RWPE2 (cell line): ENCODE results near the gene ZNF486.
"Not testable (repeated sequence)": the region's sequence is repeated elsewhere in the genome, so short reads cannot be mapped to it uniquely, and the experiment has no call there.

Source experiments
- ATAC-seq: fragments of 200-7000 bp; cut with Tn5 transposase; 3 replicates; pipeline ENCODE4 v1.9.1; 2021; ENCODE audit warnings: low read depth
- DNase-seq: peaks from one replicate; pipeline ENCODE4 v3.0.0-alpha.2; 2020; ENCODE audit warnings: low spot score
- H3K27ac ChIP-seq: fragments of 450-650 bp; 2 replicates; pipeline ENCODE4 v1.5.1; 2017; ENCODE audit warnings: mild to moderate bottlenecking; ENCODE audit not compliant: poor library complexity, severe bottlenecking
- H3K27me3 ChIP-seq: fragments of 250-450 bp; sonication (Bioruptor Pico); 2 replicates; pipeline ENCODE4 v1.5.1; 2021; ENCODE audit warnings: mild to moderate bottlenecking, moderate library complexity; ENCODE audit not compliant: insufficient read depth, poor library complexity, severe bottlenecking
- H3K36me3 ChIP-seq: fragments of 250-450 bp; sonication (Bioruptor Pico); 2 replicates; pipeline ENCODE4 v1.5.1; 2020; ENCODE audit warnings: low read depth, mild to moderate bottlenecking, moderate library complexity
- H3K4me1 ChIP-seq: fragments of 250-450 bp; sonication (Bioruptor Pico); 2 replicates; pipeline ENCODE4 v1.5.1; 2021; ENCODE audit warnings: mild to moderate bottlenecking, moderate library complexity; ENCODE audit not compliant: insufficient read depth, poor library complexity, severe bottlenecking
- H3K4me3 ChIP-seq: fragments of 250-450 bp; sonication (Bioruptor Pico); 2 replicates; pipeline ENCODE4 v1.5.1; 2021; ENCODE audit warnings: mild to moderate bottlenecking, moderate library complexity; ENCODE audit not compliant: severe bottlenecking
- H3K9me3 ChIP-seq: fragments of 250-450 bp; sonication (Bioruptor Pico); 2 replicates; pipeline ENCODE4 v1.5.1; 2021; ENCODE audit warnings: mild to moderate bottlenecking, moderate library complexity; ENCODE audit not compliant: severe bottlenecking
- TF ChIP-seq, protein P1 (sequence below): fragments of 450-650 bp; IDR thresholded peaks from one replicate; pipeline ENCODE4 v1.5.1; 2017; ENCODE audit warnings: mild to moderate bottlenecking, moderate library complexity; ENCODE audit not compliant: poor library complexity, severe bottlenecking

Gene ZNF486

DNA sequence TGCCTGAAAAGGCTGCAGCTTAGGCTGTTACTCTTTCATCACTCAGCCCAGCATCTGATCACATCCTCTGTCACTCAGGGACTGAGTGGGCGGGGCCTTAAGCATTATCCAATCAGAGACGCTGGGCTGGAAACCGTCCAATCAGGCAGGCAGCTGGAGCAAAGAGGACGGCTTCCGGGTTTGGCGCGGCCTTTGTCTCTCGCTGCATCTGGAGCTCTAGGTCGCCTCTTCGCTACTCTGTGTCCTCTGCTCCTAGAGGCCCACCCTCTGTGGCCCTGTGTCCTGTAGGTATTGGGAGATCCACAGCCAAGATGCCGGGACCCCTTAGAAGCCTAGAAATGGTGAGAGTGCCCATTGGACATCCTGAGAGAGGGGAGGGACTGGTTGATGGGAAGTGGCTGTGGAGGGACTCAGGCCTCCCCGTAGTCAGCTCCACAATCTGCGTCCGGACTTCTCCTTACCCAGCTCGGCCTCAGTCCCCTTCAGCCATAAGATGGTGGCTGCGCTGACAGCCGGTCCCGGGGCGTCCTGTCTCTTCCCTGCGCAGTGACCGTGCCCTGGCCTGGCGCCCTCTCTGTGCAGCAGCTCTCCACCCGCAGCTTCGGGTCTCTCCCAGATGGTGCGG, at the start of gene ZNF486:
Gene ZNF486, plus strand, starts transcription at position 195 of the 625 bp plus-strand sequence. Its CDS starts 117 bp downstream, at position 312.
- H3K27me3 ChIP-seq, result no peaks in the 10 kb centered on the region
- 0 out of 2 replicates have a peak, but pooled peaks cover 5% of the 10 kb centered on the region for H3K36me3 ChIP-seq
- H3K9me3 ChIP-seq, result peaks cover 16% of the 10 kb centered on the region
- TF ChIP-seq, protein P1, sequence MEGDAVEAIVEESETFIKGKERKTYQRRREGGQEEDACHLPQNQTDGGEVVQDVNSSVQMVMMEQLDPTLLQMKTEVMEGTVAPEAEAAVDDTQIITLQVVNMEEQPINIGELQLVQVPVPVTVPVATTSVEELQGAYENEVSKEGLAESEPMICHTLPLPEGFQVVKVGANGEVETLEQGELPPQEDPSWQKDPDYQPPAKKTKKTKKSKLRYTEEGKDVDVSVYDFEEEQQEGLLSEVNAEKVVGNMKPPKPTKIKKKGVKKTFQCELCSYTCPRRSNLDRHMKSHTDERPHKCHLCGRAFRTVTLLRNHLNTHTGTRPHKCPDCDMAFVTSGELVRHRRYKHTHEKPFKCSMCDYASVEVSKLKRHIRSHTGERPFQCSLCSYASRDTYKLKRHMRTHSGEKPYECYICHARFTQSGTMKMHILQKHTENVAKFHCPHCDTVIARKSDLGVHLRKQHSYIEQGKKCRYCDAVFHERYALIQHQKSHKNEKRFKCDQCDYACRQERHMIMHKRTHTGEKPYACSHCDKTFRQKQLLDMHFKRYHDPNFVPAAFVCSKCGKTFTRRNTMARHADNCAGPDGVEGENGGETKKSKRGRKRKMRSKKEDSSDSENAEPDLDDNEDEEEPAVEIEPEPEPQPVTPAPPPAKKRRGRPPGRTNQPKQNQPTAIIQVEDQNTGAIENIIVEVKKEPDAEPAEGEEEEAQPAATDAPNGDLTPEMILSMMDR, result no peak
- peak within 1 kb of the TSS; percentile 49 for H3K4me3 ChIP-seq
- H3K4me1 ChIP-seq, result no peaks in the 10 kb centered on the region
- DNase-seq (peak; percentile 82), ATAC-seq (peak; percentile 90)
- peak within 1 kb of the TSS; percentile 73 for H3K27ac ChIP-seq

- peaks cover 42% of the 10 kb centered on the region for H3K9me3 ChIP-seq
- H3K27me3 ChIP-seq, DNase-seq, H3K4me3 ChIP-seq, H3K27ac ChIP-seq, H3K4me1 ChIP-seq, ATAC-seq: not testable (repeated sequence)
- peaks cover 34% of the 10 kb centered on the region for H3K36me3 ChIP-seq
Measured at GRCh38 chr19:20118064-20118839, 48.8 kb upstream of the ZNF486 start.

- ATAC-seq, result no peak
- no peak overlapping the region for H3K27ac ChIP-seq
- H3K4me3 ChIP-seq, result no peak overlapping the region
- H3K9me3 ChIP-seq, result peaks cover 11% of the 10 kb centered on the region
- no peak for DNase-seq
- TF ChIP-seq, protein P1, result no peak
- H3K36me3 ChIP-seq, result peaks cover 15% of the 10 kb centered on the region
- H3K4me1 ChIP-seq, result no peaks in the 10 kb centered on the region
- no peaks in the 10 kb centered on the region for H3K27me3 ChIP-seq
Measured at GRCh38 chr19:20124879-20125278, 42.1 kb upstream of the ZNF486 start.

DNA sequence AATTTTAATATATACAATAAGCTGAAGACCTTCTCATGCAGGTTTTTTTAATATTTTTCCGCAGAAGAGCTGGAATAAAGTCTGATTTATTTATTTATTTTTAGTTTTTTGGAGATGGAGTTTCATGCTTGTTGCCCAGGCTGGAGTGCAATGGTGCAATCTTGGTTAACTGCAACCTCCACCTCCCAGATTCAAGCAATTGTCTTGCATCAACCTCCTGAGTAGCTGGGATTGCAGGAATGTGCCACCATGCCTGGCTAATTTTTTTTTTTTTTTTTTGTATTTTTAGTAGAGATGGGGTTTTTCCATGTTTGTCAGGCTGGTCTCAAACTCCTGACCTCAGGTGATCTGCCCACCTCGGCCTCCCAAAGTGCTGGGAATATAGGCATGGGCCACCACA, 34.1 kb upstream of the ZNF486 start:
- H3K36me3 ChIP-seq, H3K4me1 ChIP-seq, ATAC-seq, H3K9me3 ChIP-seq, H3K27ac ChIP-seq, H3K4me3 ChIP-seq, DNase-seq, H3K27me3 ChIP-seq: not testable (repeated sequence)

DNA sequence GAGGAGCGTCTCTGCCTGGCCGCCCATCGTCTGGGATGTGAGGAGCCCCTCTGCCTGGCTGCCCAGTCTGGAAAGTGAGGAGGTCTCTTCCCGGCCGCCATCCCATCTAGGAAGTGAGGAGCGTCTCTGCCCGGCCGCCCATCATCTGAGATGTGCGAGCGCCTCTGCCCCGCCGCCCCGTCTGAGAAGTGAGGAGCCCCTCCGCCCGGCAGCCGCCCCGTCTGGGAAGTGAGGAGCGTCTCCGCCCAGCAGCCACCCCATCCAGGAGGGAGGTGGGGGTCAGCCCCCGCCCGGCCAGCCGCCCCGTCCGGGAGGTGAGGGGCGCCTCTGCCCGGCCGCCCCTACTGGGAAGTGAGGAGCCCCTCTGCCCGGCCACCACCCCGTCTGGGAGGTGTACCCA, 29.3 kb upstream of the ZNF486 start:
- not testable (repeated sequence) for H3K27me3 ChIP-seq, H3K4me1 ChIP-seq, H3K4me3 ChIP-seq, H3K36me3 ChIP-seq, H3K27ac ChIP-seq, H3K9me3 ChIP-seq, DNase-seq, ATAC-seq

DNA sequence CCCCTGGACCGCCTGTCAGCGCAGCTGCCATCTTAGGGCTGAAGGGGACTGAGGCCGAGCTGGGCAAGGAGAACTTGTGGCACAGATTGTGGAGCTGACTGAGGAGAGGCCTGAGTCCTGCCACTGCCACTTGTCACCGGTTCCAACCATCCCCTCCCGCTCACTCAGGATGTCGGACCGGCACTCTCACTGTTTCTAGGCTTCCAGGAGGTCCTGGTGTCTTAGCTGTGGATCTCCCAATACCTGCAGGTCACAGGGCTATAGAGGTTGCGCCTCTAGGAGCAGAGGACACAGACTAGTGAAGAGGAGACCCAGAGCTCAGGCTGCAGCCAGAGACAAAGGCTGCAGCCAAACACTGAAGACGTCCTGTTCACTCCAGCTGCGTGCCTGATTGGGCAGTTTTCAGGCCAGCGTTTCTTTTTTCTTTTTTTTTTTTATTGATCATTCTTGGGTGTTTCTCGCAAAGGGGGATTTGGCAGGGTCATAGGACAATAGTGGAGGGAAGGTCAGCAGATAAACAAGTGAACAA, 15.3 kb upstream of the ZNF486 start:
- no peaks in the 10 kb centered on the region for H3K36me3 ChIP-seq
- DNase-seq (no peak), ATAC-seq (no peak)
- no peak overlapping the region for H3K4me3 ChIP-seq
- H3K4me1 ChIP-seq, result no peaks in the 10 kb centered on the region
- TF ChIP-seq, protein P1, result no peak
- no peak overlapping the region for H3K27ac ChIP-seq
- no peaks in the 10 kb centered on the region for H3K27me3 ChIP-seq
- no peaks in the 10 kb centered on the region for H3K9me3 ChIP-seq

- not testable (repeated sequence) for H3K27me3 ChIP-seq, H3K4me1 ChIP-seq, H3K36me3 ChIP-seq, H3K4me3 ChIP-seq, H3K9me3 ChIP-seq, ATAC-seq, DNase-seq, H3K27ac ChIP-seq
Measured at GRCh38 chr19:20152506-20152905, 14.5 kb upstream of the ZNF486 start.
